Measurements from ENCODE around the gene PAK3. TPM values are rescaled to one million over a fixed set of nuclear protein-coding genes. Genes with fewer than 3 reads are reported as not detected.

The PAK3 gene
- total and polyA plus RNA-seq, 2 donors (not counting 3 experiments of a cell fraction or from before 2014, with no cell fraction given): 0.01 to 0.15 TPM

GRCh38 chrX:111103246-111103645, 7.3 kb downstream of the PAK3 start:
- Histone ChIP-seq H2AFZ (ENCODE audit: low read depth, low read length) (no peak overlapping the region), H3K27ac (ENCODE audit: insufficient read depth, low read depth, low read length) (no peak overlapping the region), H3K79me2 (ENCODE audit: control insufficient read depth, insufficient read depth, low read length) (no peaks in the 10 kb centered on the region), H3K4me3 (replicated peaks in 1 of 3; ENCODE audit: insufficient read depth in 1 of 3, low read depth in 1 of 3, low read length in 3 of 3) (no peak overlapping the region), H3K27me3 (ENCODE audit: control insufficient read depth in 2 of 2, insufficient read depth in 2 of 2, low read length in 2 of 2) (no peaks in the 10 kb centered on the region), H3K36me3 (ENCODE audit: control insufficient read depth in 2 of 2, extremely low read depth in 1 of 2, insufficient read depth in 2 of 2, low read length in 2 of 2) (no peaks in the 10 kb centered on the region), H3K9ac (replicated peaks; ENCODE audit: extremely low read depth, insufficient read depth, low read length) (no peak overlapping the region), H3K9me1 (replicated peaks; ENCODE audit: control insufficient read depth, extremely low read depth, insufficient read depth, low read length) (no peaks in the 10 kb centered on the region), H3K4me1 (ENCODE audit: control insufficient read depth, extremely low read depth, insufficient read depth, low read length) (no peaks in the 10 kb centered on the region), H3K4me2 (ENCODE audit: insufficient read depth, low read length) (no peak overlapping the region), H3K9me3 (replicated peaks; ENCODE audit: control insufficient read depth, insufficient read depth, low read length) (no peaks in the 10 kb centered on the region), H4K20me1 (replicated peaks; ENCODE audit: control insufficient read depth, extremely low read depth, insufficient read depth, low read length) (no peaks in the 10 kb centered on the region)
- dilution Hi-C loops (cut with MboI; ENCODE audit: extremely low pct_ligation_motif_present, low sequenced_read_pairs): no loop called here
- no TSS peak for BruUV-seq (replicated peaks)
- POLR2A ChIA-PET: no interaction called here
- CTCF ChIA-PET: no interaction called here
- no peak for TF ChIP-seq CTCF (IDR thresholded peaks at IDR 0.05; ENCODE audit: extremely low read depth in 1 of 2, insufficient read depth in 1 of 2, low read depth in 1 of 2, low read length in 2 of 2)
- no peak for TF ChIP-seq MYC (IDR thresholded peaks at IDR 0.05; ENCODE audit: low read depth, low read length)
- no peak for TF ChIP-seq MAX (IDR thresholded peaks at IDR 0.05; ENCODE audit: insufficient read depth, insufficient read length)
- no peak for TF ChIP-seq POLR2AphosphoS5 (IDR thresholded peaks at IDR 0.05; ENCODE audit: insufficient read depth, low read depth, low read length)
- TF ChIP-seq GATA2 (IDR thresholded peaks at IDR 0.05; ENCODE audit: insufficient read depth, insufficient read length, low read depth, low read length): no peak
- no peak for TF ChIP-seq JUN (IDR thresholded peaks at IDR 0.05; ENCODE audit: borderline replicate concordance, insufficient read depth, insufficient read length, low read depth)
- TF ChIP-seq EZH2 (IDR thresholded peaks at IDR 0.05; ENCODE audit: borderline replicate concordance, low read depth, low read length, severe bottlenecking): no peak
- TF ChIP-seq POLR2A (IDR thresholded peaks at IDR 0.05; ENCODE audit: low read depth, low read length): no peak
- no peak for TF ChIP-seq FOS (IDR thresholded peaks at IDR 0.05; ENCODE audit: borderline replicate concordance, insufficient read depth, low read length)
- intact Hi-C loops (cut with micrococcal nuclease): no loop called here
- DNase-seq (ENCODE audit: low read depth, low spot score): no peak
- FAIRE-seq: no peak
